ENCODE results near the gene CLIP2.

DNA sequence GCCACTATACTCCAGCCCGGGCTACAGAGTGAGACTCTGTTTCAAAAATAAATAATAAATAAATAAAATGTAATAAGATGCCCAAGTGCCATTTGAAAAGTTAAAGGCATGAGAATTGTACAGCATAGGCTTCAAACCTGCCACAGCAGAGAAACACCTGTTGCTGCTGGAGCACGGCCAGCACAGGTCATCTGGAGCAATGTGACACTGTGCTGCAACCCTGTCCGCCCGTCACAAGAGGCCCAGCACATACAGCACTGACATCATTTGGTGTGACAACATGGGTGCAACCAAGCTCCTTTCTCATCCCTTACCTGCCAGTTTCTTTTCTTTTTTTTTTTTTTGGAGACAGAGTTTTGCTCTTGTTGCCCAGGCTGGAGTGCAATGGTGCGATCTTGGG is 36.3 kb upstream of the CLIP2 start:
- TF ChIP-seq, protein P1, sequence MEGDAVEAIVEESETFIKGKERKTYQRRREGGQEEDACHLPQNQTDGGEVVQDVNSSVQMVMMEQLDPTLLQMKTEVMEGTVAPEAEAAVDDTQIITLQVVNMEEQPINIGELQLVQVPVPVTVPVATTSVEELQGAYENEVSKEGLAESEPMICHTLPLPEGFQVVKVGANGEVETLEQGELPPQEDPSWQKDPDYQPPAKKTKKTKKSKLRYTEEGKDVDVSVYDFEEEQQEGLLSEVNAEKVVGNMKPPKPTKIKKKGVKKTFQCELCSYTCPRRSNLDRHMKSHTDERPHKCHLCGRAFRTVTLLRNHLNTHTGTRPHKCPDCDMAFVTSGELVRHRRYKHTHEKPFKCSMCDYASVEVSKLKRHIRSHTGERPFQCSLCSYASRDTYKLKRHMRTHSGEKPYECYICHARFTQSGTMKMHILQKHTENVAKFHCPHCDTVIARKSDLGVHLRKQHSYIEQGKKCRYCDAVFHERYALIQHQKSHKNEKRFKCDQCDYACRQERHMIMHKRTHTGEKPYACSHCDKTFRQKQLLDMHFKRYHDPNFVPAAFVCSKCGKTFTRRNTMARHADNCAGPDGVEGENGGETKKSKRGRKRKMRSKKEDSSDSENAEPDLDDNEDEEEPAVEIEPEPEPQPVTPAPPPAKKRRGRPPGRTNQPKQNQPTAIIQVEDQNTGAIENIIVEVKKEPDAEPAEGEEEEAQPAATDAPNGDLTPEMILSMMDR (IDR thresholded peaks at IDR 0.05), result no peak
- TF ChIP-seq POLR2A (IDR thresholded peaks at IDR 0.05), result no peak

Measured in esophagus squamous epithelium (tissue), 4 donors.